Measurements from ENCODE around the gene RAB37. TPM values are rescaled to one million over a fixed set of nuclear protein-coding genes. Genes with fewer than 3 reads are reported as not detected.

RAB37 gene
- total RNA-seq, result under 1 TPM; 0.29 to 0.98 (median 0.33) TPM

GRCh38 chr17:74736513-74737298 lies at the start of gene RAB37:
Gene RAB37 (plus strand): TSS chr17:74737256. CDS start chr17:74737273, 17 bp downstream.
- no peak for DNase-seq
- H3K4me3 Mint-ChIP-seq, result peak within 1 kb of the TSS; percentile 84
- peaks cover 47% of the 10 kb centered on the region for H3K4me1 Mint-ChIP-seq (ENCODE audit: low read depth)

GRCh38 chr17:74687886-74688285 lies 49.2 kb upstream of the RAB37 start:
- DNase-seq (no peak), ATAC-seq (no peak)
- no peaks in the 10 kb centered on the region for H3K36me3 Mint-ChIP-seq (ENCODE audit: insufficient read depth)
- no peaks in the 10 kb centered on the region for H3K27me3 Mint-ChIP-seq (ENCODE audit: low read depth)
- H3K4me3 Mint-ChIP-seq, result no peak overlapping the region
- no peaks in the 10 kb centered on the region for H3K9me3 Mint-ChIP-seq
- peaks cover 4% of the 10 kb centered on the region for H3K4me1 Mint-ChIP-seq (ENCODE audit: low read depth)

More at GRCh38 chr17:74736513-74737298, at the start of gene RAB37:
- Mint-ChIP-seq H3K36me3 (ENCODE audit: insufficient read depth) (no peaks in the 10 kb centered on the region), H3K9me3 (no peaks in the 10 kb centered on the region), H3K27me3 (ENCODE audit: low read depth) (no peaks in the 10 kb centered on the region)
- peak; percentile 39 to 49 for ATAC-seq

GRCh38 chr17:74690409-74690825 lies 46.6 kb upstream of the RAB37 start:
- Mint-ChIP-seq H3K4me1 (ENCODE audit: low read depth) (peaks cover 4% of the 10 kb centered on the region), H3K27me3 (ENCODE audit: low read depth) (peaks cover 3% of the 10 kb centered on the region), H3K9me3 (no peaks in the 10 kb centered on the region), H3K36me3 (ENCODE audit: insufficient read depth) (no peaks in the 10 kb centered on the region), H3K4me3 (no peak overlapping the region)
- no peak for DNase-seq
- no peak for ATAC-seq

GRCh38 chr17:74691151-74691550 lies 45.9 kb upstream of the RAB37 start:
- Mint-ChIP-seq H3K4me3 (no peak overlapping the region), H3K4me1 (ENCODE audit: low read depth) (peaks cover 4% of the 10 kb centered on the region), H3K36me3 (ENCODE audit: insufficient read depth) (no peaks in the 10 kb centered on the region), H3K27me3 (ENCODE audit: low read depth) (peaks cover 5% of the 10 kb centered on the region), H3K9me3 (no peaks in the 10 kb centered on the region)
- ATAC-seq (no peak), DNase-seq (no peak)

GRCh38 chr17:74694081-74694480 lies 43.0 kb upstream of the RAB37 start:
- Mint-ChIP-seq H3K36me3 (ENCODE audit: insufficient read depth) (no peaks in the 10 kb centered on the region), H3K4me3 (no peak overlapping the region), H3K9me3 (no peaks in the 10 kb centered on the region), H3K27me3 (ENCODE audit: low read depth) (peaks cover 5% of the 10 kb centered on the region), H3K4me1 (ENCODE audit: low read depth) (no peaks in the 10 kb centered on the region)
- ATAC-seq (no peak), DNase-seq (no peak)

- H3K9me3 Mint-ChIP-seq, result no peaks in the 10 kb centered on the region
- DNase-seq (no peak), ATAC-seq (no peak)
- H3K36me3 Mint-ChIP-seq (ENCODE audit: insufficient read depth), result no peaks in the 10 kb centered on the region
- no peak overlapping the region for H3K4me3 Mint-ChIP-seq
- peaks cover 5% of the 10 kb centered on the region for H3K27me3 Mint-ChIP-seq (ENCODE audit: low read depth)
- no peaks in the 10 kb centered on the region for H3K4me1 Mint-ChIP-seq (ENCODE audit: low read depth)
These were observed 41.4 kb upstream of the RAB37 start for GRCh38 chr17:74695629-74696028.

- no peaks in the 10 kb centered on the region for H3K4me1 Mint-ChIP-seq (ENCODE audit: low read depth)
- no peak overlapping the region for H3K4me3 Mint-ChIP-seq
- peaks cover 5% of the 10 kb centered on the region for H3K27me3 Mint-ChIP-seq (ENCODE audit: low read depth)
- H3K9me3 Mint-ChIP-seq, result no peaks in the 10 kb centered on the region
- no peaks in the 10 kb centered on the region for H3K36me3 Mint-ChIP-seq (ENCODE audit: insufficient read depth)
- DNase-seq (no peak), ATAC-seq (no peak)
These were observed 39.5 kb upstream of the RAB37 start for GRCh38 chr17:74697515-74697914.

GRCh38 chr17:74698069-74698468 lies 39.0 kb upstream of the RAB37 start:
- no peak for DNase-seq
- Mint-ChIP-seq H3K27me3 (ENCODE audit: low read depth) (peaks cover 5% of the 10 kb centered on the region), H3K36me3 (ENCODE audit: insufficient read depth) (no peaks in the 10 kb centered on the region), H3K9me3 (no peaks in the 10 kb centered on the region), H3K4me3 (no peak overlapping the region), H3K4me1 (ENCODE audit: low read depth) (no peaks in the 10 kb centered on the region)
- no peak for ATAC-seq

- ATAC-seq, result no peak
- no peaks in the 10 kb centered on the region for H3K4me1 Mint-ChIP-seq (ENCODE audit: low read depth)
- no peaks in the 10 kb centered on the region for H3K9me3 Mint-ChIP-seq
- DNase-seq, result no peak
- no peaks in the 10 kb centered on the region for H3K36me3 Mint-ChIP-seq (ENCODE audit: insufficient read depth)
- peaks cover 2% of the 10 kb centered on the region for H3K27me3 Mint-ChIP-seq (ENCODE audit: low read depth)
- H3K4me3 Mint-ChIP-seq, result no peak overlapping the region
These were observed 37.8 kb upstream of the RAB37 start for GRCh38 chr17:74699236-74699635.

GRCh38 chr17:74702116-74702871 lies 34.8 kb upstream of the RAB37 start:
- H3K4me1 Mint-ChIP-seq (ENCODE audit: low read depth), result no peaks in the 10 kb centered on the region
- H3K36me3 Mint-ChIP-seq (ENCODE audit: insufficient read depth), result no peaks in the 10 kb centered on the region
- H3K4me3 Mint-ChIP-seq, result no peak overlapping the region
- DNase-seq, result no peak
- H3K9me3 Mint-ChIP-seq, result no peaks in the 10 kb centered on the region
- no peaks in the 10 kb centered on the region for H3K27me3 Mint-ChIP-seq (ENCODE audit: low read depth)
- no peak for ATAC-seq

- no peaks in the 10 kb centered on the region for H3K9me3 Mint-ChIP-seq
- no peaks in the 10 kb centered on the region for H3K27me3 Mint-ChIP-seq (ENCODE audit: low read depth)
- no peaks in the 10 kb centered on the region for H3K4me1 Mint-ChIP-seq (ENCODE audit: low read depth)
- H3K36me3 Mint-ChIP-seq (ENCODE audit: insufficient read depth), result no peaks in the 10 kb centered on the region
- ATAC-seq (no peak), DNase-seq (no peak)
- H3K4me3 Mint-ChIP-seq, result no peak overlapping the region
These were observed 33.7 kb upstream of the RAB37 start for GRCh38 chr17:74703311-74703710.

- Mint-ChIP-seq H3K27me3 (ENCODE audit: low read depth) (no peaks in the 10 kb centered on the region), H3K4me3 (no peak overlapping the region), H3K4me1 (ENCODE audit: low read depth) (no peaks in the 10 kb centered on the region), H3K36me3 (ENCODE audit: insufficient read depth) (no peaks in the 10 kb centered on the region), H3K9me3 (no peaks in the 10 kb centered on the region)
- DNase-seq (no peak), ATAC-seq (no peak)
These were observed 32.5 kb upstream of the RAB37 start for GRCh38 chr17:74704544-74704943.

GRCh38 chr17:74711058-74711824 lies 25.8 kb upstream of the RAB37 start:
- H3K36me3 Mint-ChIP-seq (ENCODE audit: insufficient read depth), result no peaks in the 10 kb centered on the region
- ATAC-seq, result no peak
- no peak overlapping the region for H3K4me3 Mint-ChIP-seq
- H3K4me1 Mint-ChIP-seq (ENCODE audit: low read depth), result peaks cover 7% of the 10 kb centered on the region
- no peak for DNase-seq
- H3K9me3 Mint-ChIP-seq, result no peaks in the 10 kb centered on the region
- peaks cover 4% of the 10 kb centered on the region for H3K27me3 Mint-ChIP-seq (ENCODE audit: low read depth)

GRCh38 chr17:74712301-74712700 lies 24.8 kb upstream of the RAB37 start:
- DNase-seq, result no peak
- H3K9me3 Mint-ChIP-seq, result no peaks in the 10 kb centered on the region
- peaks cover 7% of the 10 kb centered on the region for H3K4me1 Mint-ChIP-seq (ENCODE audit: low read depth)
- H3K4me3 Mint-ChIP-seq, result no peak overlapping the region
- ATAC-seq, result no peak
- H3K36me3 Mint-ChIP-seq (ENCODE audit: insufficient read depth), result no peaks in the 10 kb centered on the region
- H3K27me3 Mint-ChIP-seq (ENCODE audit: low read depth), result peaks cover 4% of the 10 kb centered on the region
